ENCODE results near the gene SNX22.

- TF ChIP-seq CTCF (conservative IDR thresholded peaks at IDR 0.05 in 1 of 2, IDR thresholded peaks at IDR 0.05 in 1 of 2; ENCODE audit: low read depth in 1 of 2, low read length in 2 of 2): no peak
- no peak for TF ChIP-seq EZH2 (IDR thresholded peaks at IDR 0.05; ENCODE audit: low read length, missing control alignments)
Measured at GRCh38 chr15:64146885-64147681, 4.4 kb upstream of the SNX22 start.
